Measurements from ENCODE around the gene JAM3. TPM values are rescaled to one million over a fixed set of nuclear protein-coding genes. Genes with fewer than 3 reads are reported as not detected.

Gene JAM3
- polyA plus RNA-seq, 1 of the 3 experiments (the other 2 are of a cell fraction) = 56.8 TPM

DNA sequence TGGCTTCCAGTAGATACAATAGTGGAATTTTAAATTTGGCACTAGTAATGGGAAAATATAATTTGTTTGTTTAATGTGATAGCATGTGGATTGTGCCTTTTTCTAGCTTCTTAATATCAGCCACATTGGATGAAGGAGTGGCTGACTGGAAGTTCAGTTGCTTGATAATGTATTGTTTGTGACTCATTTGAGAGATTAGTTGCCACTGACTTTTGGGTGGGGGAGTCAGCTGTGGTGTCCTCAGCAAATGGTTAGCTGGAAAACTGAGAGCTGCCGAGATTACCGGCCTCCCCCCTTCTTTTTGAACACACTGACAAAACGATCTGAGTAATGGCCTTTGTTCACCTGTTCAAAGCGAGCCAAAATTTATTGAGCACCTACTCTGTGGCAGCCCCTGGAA lies 5.5 kb downstream of the JAM3 start:
- no peaks in the 10 kb centered on the region; the same call in 1 of the 2 replicates for H3K9me2 ChIP-seq
- 73% methylated on average over 3 of the region's 4 CpGs for WGBS (ENCODE audit: low lambda C conversion rate)
- peaks cover 6% of the 10 kb centered on the region for H3F3A ChIP-seq (replicated peaks; ENCODE audit: insufficient read depth)
- H3K4me3 ChIP-seq (ENCODE audit: low read depth in 2 of 2, low read length in 1 of 2) = no peak overlapping the region
- peaks cover 98% of the 10 kb centered on the region for H3K79me2 ChIP-seq (ENCODE audit: insufficient read depth)
- CTCF ChIA-PET = interaction anchor here (1.2 to 5.0 kb wide), 2 partner anchors 23 to 24 kb away, joined by 4 to 25 read pairs; no protein-coding TSS in a partner anchor
- no peak for DNase-seq
- H3K9me3 ChIP-seq = no peaks in the 10 kb centered on the region
- POLR2A ChIA-PET = no interaction called here
- H3K36me3 ChIP-seq (replicated peaks in 1 of 2; ENCODE audit: control insufficient read depth in 1 of 2, insufficient read depth in 2 of 2, low read length in 1 of 2) = no peaks in the 10 kb centered on the region
- H3K27me3 ChIP-seq (ENCODE audit: insufficient read depth) = no peaks in the 10 kb centered on the region
- H3K9ac ChIP-seq = no peak overlapping the region
- no peak overlapping the region for H2AFZ ChIP-seq (ENCODE audit: low read depth)
- H3K4me2 ChIP-seq = no peak overlapping the region
- H3K27ac ChIP-seq (ENCODE audit: low read depth in 2 of 2, low read length in 1 of 2) = no peak overlapping the region
- H3K4me1 ChIP-seq (ENCODE audit: control insufficient read depth in 1 of 2, insufficient read depth in 2 of 2, low read depth in 1 of 2, low read length in 1 of 2) = peaks cover 0 to 11% of the 10 kb centered on the region in 2 experiments; a peak in 2 of 4 replicates
- TF ChIP-seq, protein P1, sequence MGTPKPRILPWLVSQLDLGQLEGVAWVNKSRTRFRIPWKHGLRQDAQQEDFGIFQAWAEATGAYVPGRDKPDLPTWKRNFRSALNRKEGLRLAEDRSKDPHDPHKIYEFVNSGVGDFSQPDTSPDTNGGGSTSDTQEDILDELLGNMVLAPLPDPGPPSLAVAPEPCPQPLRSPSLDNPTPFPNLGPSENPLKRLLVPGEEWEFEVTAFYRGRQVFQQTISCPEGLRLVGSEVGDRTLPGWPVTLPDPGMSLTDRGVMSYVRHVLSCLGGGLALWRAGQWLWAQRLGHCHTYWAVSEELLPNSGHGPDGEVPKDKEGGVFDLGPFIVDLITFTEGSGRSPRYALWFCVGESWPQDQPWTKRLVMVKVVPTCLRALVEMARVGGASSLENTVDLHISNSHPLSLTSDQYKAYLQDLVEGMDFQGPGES (IDR thresholded peaks at IDR 0.05; ENCODE audit: low read depth, low read length) = no peak
- no peak for TF ChIP-seq SMC3 (IDR thresholded peaks at IDR 0.05; ENCODE audit: low read depth, low read length)
- H4K20me1 ChIP-seq (ENCODE audit: insufficient read depth) = peaks cover 6% of the 10 kb centered on the region; the same call in 1 of the 2 replicates

DNA sequence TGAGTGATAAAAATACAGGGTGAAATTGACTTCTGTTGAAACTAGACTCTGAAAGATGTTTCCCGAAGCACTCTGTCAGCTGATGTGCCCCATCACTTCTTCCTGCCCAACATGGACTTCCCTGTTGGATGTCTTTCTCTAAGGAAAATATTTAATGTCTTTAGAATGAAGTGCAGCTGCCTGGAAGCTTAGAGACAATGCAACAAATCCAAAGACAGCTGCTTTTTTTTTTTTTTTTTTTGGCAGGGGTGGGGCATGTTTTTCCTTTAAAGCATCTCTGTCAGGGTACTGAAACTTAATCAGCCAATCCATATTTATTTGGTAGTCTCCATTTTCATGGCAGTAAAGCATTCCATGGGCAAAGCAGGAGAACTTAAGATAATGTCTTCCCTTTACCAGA lies 5.9 kb downstream of the JAM3 start:
- Histone ChIP-seq H3K9me2 (no peaks in the 10 kb centered on the region; the same call in 1 of the 2 replicates), H3F3A (replicated peaks; ENCODE audit: insufficient read depth) (peaks cover 4% of the 10 kb centered on the region), H3K4me1 (ENCODE audit: control insufficient read depth in 1 of 2, insufficient read depth in 2 of 2, low read depth in 1 of 2, low read length in 1 of 2) (peaks cover 0 to 11% of the 10 kb centered on the region in 2 experiments; a peak in 2 of 4 replicates), H3K27me3 (ENCODE audit: insufficient read depth) (no peaks in the 10 kb centered on the region), H3K9me3 (no peaks in the 10 kb centered on the region), H4K20me1 (ENCODE audit: insufficient read depth) (peaks cover 6% of the 10 kb centered on the region; the same call in 1 of the 2 replicates), H2AFZ (ENCODE audit: low read depth) (no peak overlapping the region), H3K36me3 (replicated peaks in 1 of 2; ENCODE audit: control insufficient read depth in 1 of 2, insufficient read depth in 2 of 2, low read length in 1 of 2) (no peaks in the 10 kb centered on the region), H3K27ac (ENCODE audit: low read depth in 2 of 2, low read length in 1 of 2) (no peak overlapping the region), H3K4me3 (ENCODE audit: low read depth in 2 of 2, low read length in 1 of 2) (no peak overlapping the region), H3K9ac (no peak overlapping the region), H3K4me2 (no peak overlapping the region), H3K79me2 (ENCODE audit: insufficient read depth) (peaks cover 99% of the 10 kb centered on the region)
- TF ChIP-seq POLR2AphosphoS5 (IDR thresholded peaks at IDR 0.05; ENCODE audit: low read depth, low read length) (no peak), RXRA (IDR thresholded peaks at IDR 0.05; ENCODE audit: borderline replicate concordance, low read depth) (no peak), ELF1 (IDR thresholded peaks at IDR 0.05) (no peak), RAD21 (IDR thresholded peaks at IDR 0.05; ENCODE audit: low read length) (no peak), MEF2A (IDR thresholded peaks at IDR 0.05; ENCODE audit: borderline replicate concordance, low read depth) (no peak), CHD2 (IDR thresholded peaks at IDR 0.05; ENCODE audit: low read length, partially characterized antibody) (no peak), TCF12 (IDR thresholded peaks at IDR 0.05) (no peak), FOXM1 (IDR thresholded peaks at IDR 0.05; ENCODE audit: low read depth) (no peak), TEAD4 (IDR thresholded peaks at IDR 0.05; ENCODE audit: borderline replicate concordance, insufficient read depth) (no peak)
- TF ChIP-seq, protein P2, sequence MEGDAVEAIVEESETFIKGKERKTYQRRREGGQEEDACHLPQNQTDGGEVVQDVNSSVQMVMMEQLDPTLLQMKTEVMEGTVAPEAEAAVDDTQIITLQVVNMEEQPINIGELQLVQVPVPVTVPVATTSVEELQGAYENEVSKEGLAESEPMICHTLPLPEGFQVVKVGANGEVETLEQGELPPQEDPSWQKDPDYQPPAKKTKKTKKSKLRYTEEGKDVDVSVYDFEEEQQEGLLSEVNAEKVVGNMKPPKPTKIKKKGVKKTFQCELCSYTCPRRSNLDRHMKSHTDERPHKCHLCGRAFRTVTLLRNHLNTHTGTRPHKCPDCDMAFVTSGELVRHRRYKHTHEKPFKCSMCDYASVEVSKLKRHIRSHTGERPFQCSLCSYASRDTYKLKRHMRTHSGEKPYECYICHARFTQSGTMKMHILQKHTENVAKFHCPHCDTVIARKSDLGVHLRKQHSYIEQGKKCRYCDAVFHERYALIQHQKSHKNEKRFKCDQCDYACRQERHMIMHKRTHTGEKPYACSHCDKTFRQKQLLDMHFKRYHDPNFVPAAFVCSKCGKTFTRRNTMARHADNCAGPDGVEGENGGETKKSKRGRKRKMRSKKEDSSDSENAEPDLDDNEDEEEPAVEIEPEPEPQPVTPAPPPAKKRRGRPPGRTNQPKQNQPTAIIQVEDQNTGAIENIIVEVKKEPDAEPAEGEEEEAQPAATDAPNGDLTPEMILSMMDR (IDR thresholded peaks at IDR 0.05) = no peak
- TF ChIP-seq, protein P3, sequence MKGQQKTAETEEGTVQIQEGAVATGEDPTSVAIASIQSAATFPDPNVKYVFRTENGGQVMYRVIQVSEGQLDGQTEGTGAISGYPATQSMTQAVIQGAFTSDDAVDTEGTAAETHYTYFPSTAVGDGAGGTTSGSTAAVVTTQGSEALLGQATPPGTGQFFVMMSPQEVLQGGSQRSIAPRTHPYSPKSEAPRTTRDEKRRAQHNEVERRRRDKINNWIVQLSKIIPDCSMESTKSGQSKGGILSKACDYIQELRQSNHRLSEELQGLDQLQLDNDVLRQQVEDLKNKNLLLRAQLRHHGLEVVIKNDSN (IDR thresholded peaks at IDR 0.05; ENCODE audit: borderline replicate concordance, low read depth) = no peak
- TF ChIP-seq, protein P4, sequence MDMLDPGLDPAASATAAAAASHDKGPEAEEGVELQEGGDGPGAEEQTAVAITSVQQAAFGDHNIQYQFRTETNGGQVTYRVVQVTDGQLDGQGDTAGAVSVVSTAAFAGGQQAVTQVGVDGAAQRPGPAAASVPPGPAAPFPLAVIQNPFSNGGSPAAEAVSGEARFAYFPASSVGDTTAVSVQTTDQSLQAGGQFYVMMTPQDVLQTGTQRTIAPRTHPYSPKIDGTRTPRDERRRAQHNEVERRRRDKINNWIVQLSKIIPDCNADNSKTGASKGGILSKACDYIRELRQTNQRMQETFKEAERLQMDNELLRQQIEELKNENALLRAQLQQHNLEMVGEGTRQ (IDR thresholded peaks at IDR 0.05; ENCODE audit: borderline replicate concordance, low read depth, low read length) = no peak
- POLR2A ChIA-PET = no interaction called here
- DNase-seq = no peak
- CTCF ChIA-PET = interaction anchor here (0.8 to 5.0 kb wide), 3 partner anchors 23 to 29 kb away, joined by 4 to 25 read pairs (median 4); no protein-coding TSS in a partner anchor
- WGBS (ENCODE audit: low lambda C conversion rate) = 78% methylated on average over 1 of the region's 1 CpG
